GM12875 (cell line): ENCODE results near the gene DCTN1.
A peak's percentile ranks its signal among the peaks of the same experiment; 100 is the strongest.

Experiments used
- H3K4me3 ChIP-seq: one replicate; pipeline ENCODE4 v1.5.1; 2011; ENCODE audit warnings: low read depth, low read length, control low read depth
- CTCF ChIP-seq: IDR thresholded peaks from 2 replicates; pipeline ENCODE4 v1.5.1; 2011; ENCODE audit warnings: low read depth, mild to moderate bottlenecking, control low read depth, inconsistent platforms, low read length, moderate library complexity, borderline replicate concordance; ENCODE audit not compliant: insufficient read depth

Gene DCTN1

GRCh38 chr2:74424139-74424992 lies 44.3 kb upstream of the DCTN1 start:
- no peak overlapping the region for H3K4me3 ChIP-seq
- no peak for TF ChIP-seq CTCF

GRCh38 chr2:74423231-74424095 lies 43.4 kb upstream of the DCTN1 start:
- no peak for TF ChIP-seq CTCF
- H3K4me3 ChIP-seq: no peak overlapping the region

- peak within 1 kb of the TSS; percentile 93 for H3K4me3 ChIP-seq
- TF ChIP-seq CTCF: no peak
These were observed 41.2 kb upstream of the DCTN1 start, which contains the start of the genes C2orf81 and WDR54 for GRCh38 chr2:74421221-74421870. Gene C2orf81 (minus strand): TSS chr2:74421619. CDS start chr2:74421560, 59 bp downstream. Gene WDR54 (plus strand): TSS chr2:74421730. CDS start chr2:74422154, 424 bp downstream.

GRCh38 chr2:74420443-74421103 lies 40.5 kb upstream of the DCTN1 start:
- peak overlapping the region; percentile 93 for H3K4me3 ChIP-seq

- no peak for TF ChIP-seq CTCF
- H3K4me3 ChIP-seq: no peak overlapping the region
These were observed 39.9 kb upstream of the DCTN1 start for GRCh38 chr2:74420006-74420405.

GRCh38 chr2:74419345-74419744 lies 39.2 kb upstream of the DCTN1 start:
- no peak overlapping the region for H3K4me3 ChIP-seq

More at GRCh38 chr2:74419345-74419744, 39.2 kb upstream of the DCTN1 start:
- no peak for TF ChIP-seq CTCF
